BE2C (cell line): ENCODE measurements around the gene SEC61A1.

Experiments
- DNase-seq: peaks from one replicate; pipeline ENCODE4 v3.0.0-alpha.2; 2020
- H3K27me3 ChIP-seq: fragments of 250-450 bp; sonication (Bioruptor Pico); 2 replicates; pipeline ENCODE4 v1.5.1; 2020; ENCODE audit warnings: mild to moderate bottlenecking
- H3K36me3 ChIP-seq: fragments of 250-450 bp; sonication (Bioruptor Pico); 2 replicates; pipeline ENCODE4 v1.5.1; 2020; ENCODE audit warnings: mild to moderate bottlenecking
- H3K4me1 ChIP-seq: fragments of 250-450 bp; sonication (Bioruptor Pico); 2 replicates; pipeline ENCODE4 v1.5.1; 2020
- H3K4me3 ChIP-seq: 2 replicates; pipeline ENCODE4 v1.5.1; 2011; ENCODE audit warnings: low read depth, low read length
- H3K9me3 ChIP-seq: fragments of 250-450 bp; sonication (Bioruptor Pico); 2 replicates; pipeline ENCODE4 v1.5.1; 2020
- CTCF ChIP-seq: IDR thresholded peaks from 2 replicates; pipeline ENCODE4 v1.5.1; 2012; ENCODE audit warnings: mild to moderate bottlenecking, low read depth, low read length

SEC61A1 gene

GRCh38 chr3:128100638-128101037, 48.4 kb downstream of the SEC61A1 start:
- H3K27me3 ChIP-seq, result no peaks in the 10 kb centered on the region
- H3K9me3 ChIP-seq, result no peaks in the 10 kb centered on the region
- no peak for TF ChIP-seq CTCF
- no peak overlapping the region for H3K4me3 ChIP-seq
- no peaks in the 10 kb centered on the region for H3K4me1 ChIP-seq
- peaks cover 98% of the 10 kb centered on the region for H3K36me3 ChIP-seq
- no peak for DNase-seq

GRCh38 chr3:128103136-128103676, 51.0 kb downstream of the SEC61A1 start:
- no peak for TF ChIP-seq CTCF
- H3K4me1 ChIP-seq, result 0 out of 2 replicates have a peak, but pooled peaks cover 2% of the 10 kb centered on the region
- no peaks in the 10 kb centered on the region for H3K27me3 ChIP-seq
- no peak for DNase-seq
- H3K4me3 ChIP-seq, result no peak overlapping the region
- no peaks in the 10 kb centered on the region for H3K9me3 ChIP-seq
- peaks cover 92% of the 10 kb centered on the region for H3K36me3 ChIP-seq

- DNase-seq, result peak; percentile 67
- Histone ChIP-seq H3K36me3 (peaks cover 81% of the 10 kb centered on the region), H3K9me3 (no peaks in the 10 kb centered on the region), H3K4me1 (peaks cover 21% of the 10 kb centered on the region), H3K27me3 (no peaks in the 10 kb centered on the region), H3K4me3 (no peak overlapping the region)
- no peak for TF ChIP-seq CTCF
These were observed 55.6 kb downstream of the SEC61A1 start for GRCh38 chr3:128107834-128108233.

GRCh38 chr3:128111147-128111546, 58.9 kb downstream of the SEC61A1 start:
- peaks cover 76% of the 10 kb centered on the region for H3K36me3 ChIP-seq
- H3K9me3 ChIP-seq, result no peaks in the 10 kb centered on the region
- no peak overlapping the region for H3K4me3 ChIP-seq
- TF ChIP-seq CTCF, result no peak
- H3K27me3 ChIP-seq, result no peaks in the 10 kb centered on the region
- H3K4me1 ChIP-seq, result peaks cover 40% of the 10 kb centered on the region
- no peak for DNase-seq

- Histone ChIP-seq H3K27me3 (no peaks in the 10 kb centered on the region), H3K4me3 (no peak overlapping the region), H3K9me3 (no peaks in the 10 kb centered on the region), H3K4me1 (peaks cover 40% of the 10 kb centered on the region), H3K36me3 (peaks cover 72% of the 10 kb centered on the region)
- TF ChIP-seq CTCF, result no peak
- DNase-seq, result peak; percentile 90
These were observed 60.2 kb downstream of the SEC61A1 start for GRCh38 chr3:128112357-128112968.
